Astrocyte (in vitro differentiated cells and primary cell): ENCODE measurements around the gene ME1.

Experiments used
- CTCF ChIP-seq: IDR thresholded peaks from 2 replicates; pipeline ENCODE4 v1.5.1; 2011; ENCODE audit warnings: low read depth, mild to moderate bottlenecking, inconsistent platforms, low read length, moderate library complexity; ENCODE audit not compliant: insufficient read depth
- EZH2 ChIP-seq: IDR thresholded peaks from 2 replicates; pipeline ENCODE4 v1.6.1; 2012; ENCODE audit warnings: mild to moderate bottlenecking, low read length, inconsistent platforms; ENCODE audit not compliant: insufficient read depth

- TF ChIP-seq CTCF (peak; percentile 95), EZH2 (no peak)
These were observed 215.5 kb downstream of the ME1 start for GRCh38 chr6:83215131-83216047.
